NOMO-1 treated with DMSO at 0.1 percent for 48 hours (cell line): ENCODE results near the gene PDE3A.

Source experiments
- DNase-seq: peaks from one replicate; lab custom pipeline; 2025; ENCODE audit not compliant: unreplicated experiment; lab: John Stamatoyannopoulos, UW

PDE3A gene

GRCh38 chr12:20420557-20420956 is 52.2 kb downstream of the PDE3A start:
- DNase-seq: no peak

GRCh38 chr12:20421421-20421820 is 53.1 kb downstream of the PDE3A start:
- no peak for DNase-seq

GRCh38 chr12:20423557-20423956 is 55.2 kb downstream of the PDE3A start:
- no peak for DNase-seq

- DNase-seq: no peak
Measured at GRCh38 chr12:20424841-20425240, 56.5 kb downstream of the PDE3A start.

- no peak for DNase-seq
Measured at GRCh38 chr12:20426191-20426590, 57.9 kb downstream of the PDE3A start.

- DNase-seq: no peak
Measured at GRCh38 chr12:20426957-20427356, 58.6 kb downstream of the PDE3A start.

DNA sequence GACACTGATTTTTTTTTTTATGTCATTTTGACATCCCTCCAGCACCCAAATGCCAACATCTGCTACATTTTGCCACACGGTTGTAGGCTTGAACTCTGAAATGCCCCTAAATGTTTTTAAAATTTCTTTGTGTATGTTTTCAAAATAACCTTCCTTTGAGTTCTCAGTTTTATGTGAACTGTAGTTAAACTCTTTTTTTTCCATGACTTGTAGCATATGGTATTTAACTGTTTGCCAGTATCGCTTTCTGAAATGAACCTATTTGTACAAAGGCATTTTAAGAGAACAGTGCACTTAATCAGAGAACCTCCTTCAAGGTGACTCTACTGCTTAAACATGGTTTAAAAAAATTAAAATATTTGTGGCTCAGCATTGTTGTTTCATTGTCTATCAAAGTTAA is 61.5 kb downstream of the PDE3A start:
- DNase-seq: no peak

DNA sequence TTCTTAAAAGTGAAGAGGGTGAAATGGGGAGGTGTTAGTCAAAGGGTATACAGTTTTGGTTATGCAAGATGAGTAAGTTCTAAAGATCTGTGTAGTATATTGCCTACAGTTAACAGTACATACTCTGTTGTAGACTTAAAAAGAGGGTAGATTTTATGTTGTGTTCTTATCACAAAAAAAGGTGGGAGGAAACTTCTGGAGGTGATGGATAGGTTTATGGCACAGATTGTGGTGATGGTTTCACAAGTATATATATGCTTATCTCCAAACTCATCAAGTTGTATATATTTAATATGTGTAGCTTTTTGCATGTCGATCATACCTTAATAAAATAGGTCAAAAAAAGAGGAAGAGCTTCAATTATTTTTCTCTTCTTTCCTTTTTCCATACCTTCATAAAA is 64.0 kb downstream of the PDE3A start:
- no peak for DNase-seq

DNA sequence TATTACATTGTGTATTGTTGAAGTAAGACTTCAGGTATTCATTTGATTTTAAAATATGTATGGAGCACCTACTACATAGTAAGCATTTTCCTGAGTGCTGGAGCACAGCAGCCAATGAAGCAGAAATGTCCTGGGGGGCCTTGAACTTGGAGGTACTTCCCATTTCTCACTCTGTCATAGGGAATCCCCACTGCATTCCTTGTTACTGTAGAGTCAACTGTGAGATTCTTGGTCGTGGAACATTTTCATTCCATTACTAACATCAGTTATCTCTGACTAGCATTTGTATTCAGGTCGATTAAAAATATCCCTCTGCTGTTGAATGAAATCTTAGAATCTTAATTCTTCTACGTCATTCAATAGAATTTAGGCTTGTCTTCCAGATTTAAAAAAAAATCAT is 66.7 kb downstream of the PDE3A start:
- DNase-seq: no peak

- DNase-seq: no peak
Measured at GRCh38 chr12:20436316-20436715, 68.0 kb downstream of the PDE3A start.

DNA sequence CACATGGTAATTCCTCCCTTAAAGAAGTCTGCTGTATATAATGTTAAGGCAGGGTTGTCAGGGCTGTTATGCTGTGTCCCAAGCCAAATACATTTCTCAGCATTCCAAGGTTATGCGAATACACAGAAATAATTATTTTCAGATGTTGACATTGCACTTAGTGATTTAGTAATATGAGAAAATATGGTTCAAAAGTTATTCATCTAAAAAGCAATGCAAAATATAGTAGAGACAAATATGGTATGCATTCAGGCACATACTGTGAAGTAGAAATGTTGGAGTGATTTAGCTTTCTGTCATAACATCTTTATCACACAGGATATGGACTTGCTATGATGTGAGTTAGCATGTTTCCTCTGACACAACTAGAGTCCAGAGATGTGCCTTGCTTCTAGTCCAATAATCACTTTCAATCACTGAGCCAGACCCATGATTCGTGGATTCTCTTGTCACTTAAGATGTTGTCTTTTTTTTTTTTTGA is 70.0 kb downstream of the PDE3A start:
- DNase-seq: no peak

GRCh38 chr12:20439626-20440025 is 71.3 kb downstream of the PDE3A start:
- DNase-seq: no peak

DNA sequence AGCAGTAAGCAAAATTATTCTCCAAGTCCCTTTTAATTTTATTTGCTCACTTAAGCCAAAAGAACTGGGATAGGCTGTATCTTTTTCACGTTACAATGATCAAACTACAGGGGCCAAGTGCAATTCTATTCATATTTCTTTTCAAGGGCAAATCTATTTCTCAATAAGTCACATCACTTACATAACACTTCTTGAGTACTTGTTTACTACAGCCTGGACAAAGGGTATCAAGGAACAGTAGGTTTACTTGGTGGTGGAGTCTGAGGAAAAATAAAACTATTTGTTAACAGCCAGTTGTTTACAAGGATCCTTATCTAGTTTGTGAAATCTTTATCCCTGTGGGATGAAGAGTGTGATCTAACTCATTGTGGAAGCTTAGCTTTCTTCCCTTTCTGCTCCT is 72.1 kb downstream of the PDE3A start:
- DNase-seq: no peak

DNA sequence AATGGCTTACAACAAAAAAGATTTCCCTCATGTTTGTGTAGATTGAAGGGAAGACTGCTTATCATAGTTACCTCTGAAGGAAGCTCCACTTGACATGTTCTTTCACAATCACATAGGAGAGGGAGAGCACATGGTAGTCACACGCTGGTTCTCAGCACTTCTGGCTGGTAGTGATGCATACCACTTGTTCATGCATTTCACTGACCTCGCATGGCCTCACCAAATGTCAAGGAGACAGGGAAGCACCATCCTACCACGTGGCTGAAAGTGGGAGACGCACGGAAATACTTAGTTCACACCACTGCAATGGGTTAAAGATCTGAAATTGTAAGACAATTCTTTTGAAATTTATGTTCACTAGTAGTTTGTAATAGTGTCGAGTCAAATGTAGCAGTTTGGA is 74.0 kb downstream of the PDE3A start:
- no peak for DNase-seq

DNA sequence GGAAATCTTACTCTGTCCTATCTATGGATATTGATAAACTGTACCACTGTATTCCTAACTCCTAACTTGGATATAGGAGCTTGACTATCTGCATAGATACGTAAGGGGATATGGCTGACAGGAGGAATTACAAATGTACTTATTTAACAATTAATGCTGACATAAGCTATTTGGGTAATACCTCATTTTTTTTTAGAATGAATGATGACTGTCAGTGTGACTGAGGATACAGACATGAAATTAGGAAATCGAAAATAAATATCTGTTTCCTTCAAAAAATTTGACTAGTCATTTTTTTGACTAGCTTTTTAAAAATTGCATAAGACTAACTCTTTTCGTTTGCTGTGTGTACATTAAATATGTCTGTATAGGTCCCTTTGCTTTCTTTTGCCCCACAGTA is 74.9 kb downstream of the PDE3A start:
- no peak for DNase-seq

DNA sequence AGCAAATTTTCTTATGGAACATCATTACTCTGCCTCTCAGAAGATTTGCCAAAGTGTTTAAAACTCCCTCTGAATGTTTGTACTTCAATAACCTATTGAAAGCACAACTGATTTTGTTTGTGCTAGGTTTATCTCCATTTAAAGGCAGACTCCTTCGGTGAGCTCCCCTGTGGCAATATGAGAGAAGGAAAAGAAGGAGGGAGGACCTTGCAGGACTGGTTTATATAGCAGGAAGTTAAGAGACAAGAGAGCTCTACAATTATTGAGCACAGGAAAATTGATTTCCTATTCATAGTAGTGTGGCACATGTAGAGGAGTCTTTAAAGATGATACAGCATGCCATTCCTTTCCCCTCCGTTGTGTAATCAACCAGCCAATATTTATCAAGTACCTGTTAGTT is 75.5 kb downstream of the PDE3A start:
- no peak for DNase-seq

DNA sequence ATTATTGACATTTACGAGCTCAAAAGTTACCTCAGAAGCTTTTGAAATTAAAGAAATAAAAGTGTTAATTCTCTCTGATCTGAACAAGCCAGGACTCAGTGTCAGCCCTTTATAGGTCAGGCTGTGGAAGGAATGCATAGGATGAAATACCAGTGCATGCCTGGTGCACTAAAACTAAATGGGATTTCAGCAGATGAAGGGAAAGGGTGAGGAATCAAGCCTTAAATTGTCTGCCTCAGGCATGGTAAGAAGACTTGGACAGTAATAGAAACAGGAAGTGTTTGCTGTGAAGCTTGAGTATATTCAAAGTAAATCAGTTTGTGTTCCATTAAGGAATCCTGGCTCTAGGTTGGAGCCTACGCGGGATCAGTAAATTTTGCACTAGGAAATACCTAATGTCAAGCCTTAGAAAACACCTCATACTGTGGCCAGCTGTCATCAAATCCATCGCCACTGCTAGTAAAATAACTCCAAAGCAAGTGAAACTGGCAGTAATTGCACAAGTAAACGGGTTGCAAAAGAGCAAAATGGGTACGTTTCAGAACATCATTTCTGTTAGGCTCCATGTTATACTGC is 76.3 kb downstream of the PDE3A start:
- peak; percentile 50 for DNase-seq

- no peak for DNase-seq
Measured at GRCh38 chr12:20445687-20446086, 77.3 kb downstream of the PDE3A start.

DNA sequence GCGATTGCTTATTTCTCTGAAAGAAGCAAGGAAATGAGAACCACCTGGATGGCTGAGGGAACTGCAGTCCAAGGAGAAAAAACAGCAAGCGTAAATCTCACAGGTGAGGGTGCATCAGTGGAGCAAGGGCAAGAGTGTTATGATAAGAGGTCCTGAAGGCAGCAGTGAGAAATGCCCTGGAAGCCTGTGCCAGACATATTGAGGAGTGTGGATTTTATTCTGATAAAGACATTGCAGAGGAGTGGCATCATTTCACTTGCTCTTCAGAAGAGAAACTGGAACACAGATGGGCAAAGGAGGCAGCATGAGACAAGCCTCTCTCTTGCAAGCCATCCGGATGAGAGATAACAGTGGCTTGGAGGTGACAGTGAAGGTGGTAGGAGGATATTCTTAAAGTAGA is 78.5 kb downstream of the PDE3A start:
- no peak for DNase-seq

GRCh38 chr12:20448781-20449180 is 80.4 kb downstream of the PDE3A start:
- DNase-seq: no peak

GRCh38 chr12:20450591-20451180 is 82.3 kb downstream of the PDE3A start:
- no peak for DNase-seq

DNA sequence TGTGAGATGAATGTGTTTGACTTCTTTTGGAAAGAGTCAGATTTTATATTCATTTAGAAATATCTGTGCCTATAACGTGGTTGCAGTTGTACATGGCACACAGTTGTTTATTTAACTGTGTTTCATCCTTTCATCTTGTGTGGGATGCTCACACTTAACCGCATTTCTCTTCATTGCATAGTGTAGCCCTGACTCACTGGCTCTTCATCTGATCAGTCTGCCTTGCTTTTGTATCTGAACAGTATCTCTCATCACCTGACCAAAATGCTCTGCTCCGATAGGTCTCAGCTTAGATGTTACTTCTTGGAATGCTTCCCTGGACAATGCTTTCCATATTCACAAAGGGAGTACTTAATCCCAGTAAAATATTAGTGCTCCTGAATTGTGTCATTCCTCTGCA is 83.4 kb downstream of the PDE3A start:
- no peak for DNase-seq

DNA sequence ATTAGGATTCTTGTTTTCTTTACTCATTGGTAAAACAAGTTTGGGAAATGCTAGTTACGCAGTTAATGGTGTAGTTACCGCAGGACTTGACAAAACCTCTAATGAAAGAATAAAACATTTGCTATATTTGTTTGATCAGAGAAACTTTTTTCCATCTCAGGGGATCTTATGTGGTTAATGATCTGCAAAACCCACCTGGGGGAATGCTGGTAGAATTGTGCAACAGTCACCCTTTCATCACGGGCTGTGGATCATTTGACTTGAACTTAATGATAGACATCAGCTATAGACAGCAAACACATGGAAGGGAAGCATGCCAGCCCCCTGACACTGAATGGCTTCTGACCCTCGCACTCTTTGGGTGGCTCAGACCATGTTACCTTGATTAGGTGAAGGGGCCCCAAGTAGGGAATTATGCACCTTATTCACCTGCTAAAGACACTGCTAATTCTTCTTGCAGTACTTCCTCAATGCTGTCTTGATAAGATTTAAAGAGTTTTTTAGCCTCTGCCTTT is 84.2 kb downstream of the PDE3A start:
- no peak for DNase-seq
